ENCODE results near the gene SLCO2A1.

Gene SLCO2A1

GRCh38 chr3:133980550-133980949, 49.2 kb downstream of the SLCO2A1 start:
- no peak for DNase-seq (ENCODE audit: low read depth)

GRCh38 chr3:133980035-133980434, 49.7 kb downstream of the SLCO2A1 start:
- DNase-seq (ENCODE audit: low read depth) = no peak

GRCh38 chr3:133979553-133979952, 50.2 kb downstream of the SLCO2A1 start:
- DNase-seq (ENCODE audit: low read depth) = no peak

GRCh38 chr3:133977568-133977967, 52.2 kb downstream of the SLCO2A1 start:
- DNase-seq (ENCODE audit: low read depth) = no peak

- no peak for DNase-seq (ENCODE audit: low read depth)
Observed at GRCh38 chr3:133973249-133973980, 56.3 kb downstream of the SLCO2A1 start.

GRCh38 chr3:133972156-133972555, 57.6 kb downstream of the SLCO2A1 start:
- no peak for DNase-seq (ENCODE audit: low read depth)

GRCh38 chr3:133970916-133971315, 58.8 kb downstream of the SLCO2A1 start:
- no peak for DNase-seq (ENCODE audit: low read depth)

- DNase-seq (ENCODE audit: low read depth) = no peak
Observed at GRCh38 chr3:133970339-133970738, 59.4 kb downstream of the SLCO2A1 start.

- DNase-seq (ENCODE audit: low read depth) = no peak
Observed at GRCh38 chr3:133967992-133968892, 61.5 kb downstream of the SLCO2A1 start.

- no peak for DNase-seq (ENCODE audit: low read depth)
Observed at GRCh38 chr3:133966954-133967353, 62.8 kb downstream of the SLCO2A1 start.

- DNase-seq (ENCODE audit: low read depth) = no peak
Observed at GRCh38 chr3:133965906-133966305, 63.8 kb downstream of the SLCO2A1 start.

GRCh38 chr3:133965013-133965570, 64.6 kb downstream of the SLCO2A1 start:
- no peak for DNase-seq (ENCODE audit: low read depth)

- no peak for DNase-seq (ENCODE audit: low read depth)
Observed at GRCh38 chr3:133964547-133964946, 65.2 kb downstream of the SLCO2A1 start.

- DNase-seq (ENCODE audit: low read depth) = no peak
Observed at GRCh38 chr3:133963657-133964396, 65.9 kb downstream of the SLCO2A1 start.

GRCh38 chr3:133962849-133963248, 66.9 kb downstream of the SLCO2A1 start:
- no peak for DNase-seq (ENCODE audit: low read depth)

GRCh38 chr3:133958071-133958805, 71.5 kb downstream of the SLCO2A1 start:
- no peak for DNase-seq (ENCODE audit: low read depth)

- DNase-seq (ENCODE audit: low read depth) = no peak
Observed at GRCh38 chr3:133956982-133957381, 72.7 kb downstream of the SLCO2A1 start.

- DNase-seq (ENCODE audit: low read depth) = no peak
Observed at GRCh38 chr3:133956353-133956752, 73.4 kb downstream of the SLCO2A1 start.

- no peak for DNase-seq (ENCODE audit: low read depth)
Observed at GRCh38 chr3:133955892-133956291, 73.8 kb downstream of the SLCO2A1 start.

- DNase-seq (ENCODE audit: low read depth) = no peak
Observed at GRCh38 chr3:133954717-133955360, 74.9 kb downstream of the SLCO2A1 start.

GRCh38 chr3:133953297-133953696, 76.4 kb downstream of the SLCO2A1 start:
- DNase-seq (ENCODE audit: low read depth) = no peak

Data from stimulated activated CD8-positive, alpha-beta memory T cell treated with anti-CD3 and anti-CD28 coated beads, Interleukin-12 subunit alpha, Interleukin-12 subunit beta, amount 100 ng/mL, for 4 hours (primary cell).